Adipose tissue (tissue), 3 donors: Measurements from ENCODE around the gene TAF3. TPM values are rescaled to one million over a fixed set of nuclear protein-coding genes. Genes with fewer than 3 reads are reported as not detected.

Experiments
- H3K27ac ChIP-seq: one replicate; pipeline ENCODE4 v1.5.1; 2013; ENCODE audit warnings: low read depth, low read length
- WGBS, 3 donors: extraction: QIAGEN DNeasy Blood & Tissue Kit; methylation state at CpG; one replicate each; pipeline ENCODE4 v1.1.7; 2013; 5-methylcytosine and 5-hydroxymethylcytosine counted together
- polyA plus RNA-seq, 3 donors: library from polyadenylated mRNA; stranded (reverse); fragments of 200-250 nt; gene quantifications; one replicate each; pipeline ENCODE4 v1.2.3, GENCODE V29; 2013
- donor health status: healthy with polysubstance abuse.
- donor health status: Bipolar disorder and iron deficiency.
- donor health status: healthy.

TAF3 gene
- polyA plus RNA-seq, 3 donors: 2.2 to 5.8 (median 3.8) TPM

GRCh38 chr10:7908541-7909210, 90.4 kb downstream of the TAF3 start:
- WGBS, 3 donors: 56 to 80% (median 77%) methylated on average over 8 of the region's 8 CpGs
- no peak overlapping the region for H3K27ac ChIP-seq

GRCh38 chr10:7913126-7913872, 95.0 kb downstream of the TAF3 start:
- WGBS, 3 donors: 93 to 97% (median 93%) methylated on average over 3 of the region's 3 CpGs

GRCh38 chr10:7915923-7916536, 97.7 kb downstream of the TAF3 start:
- no peak overlapping the region for H3K27ac ChIP-seq
- WGBS, 3 donors: 93 to 98% (median 94%) methylated on average over 1 of the region's 1 CpG

More at GRCh38 chr10:7913126-7913872, 95.0 kb downstream of the TAF3 start:
- H3K27ac ChIP-seq: no peak overlapping the region

- 88 to 94% (median 92%) methylated on average over 5 of the region's 5 CpGs for WGBS, 3 donors
Measured at GRCh38 chr10:7917736-7918135, 99.4 kb downstream of the TAF3 start.

GRCh38 chr10:7922707-7923106, 104.4 kb downstream of the TAF3 start:
- no peak overlapping the region for H3K27ac ChIP-seq
- 88 to 92% (median 91%) methylated on average over 3 of the region's 3 CpGs for whole genome bisulfite sequencing, 3 donors

More at GRCh38 chr10:7917736-7918135, 99.4 kb downstream of the TAF3 start:
- H3K27ac ChIP-seq: no peak overlapping the region

- 84 to 98% (median 96%) methylated on average over 3 of the region's 3 CpGs for WGBS, 3 donors
- no peak overlapping the region for H3K27ac ChIP-seq
Measured at GRCh38 chr10:7928536-7928935, 110.2 kb downstream of the TAF3 start.

GRCh38 chr10:7932301-7933036, 114.2 kb downstream of the TAF3 start:
- no peak overlapping the region for H3K27ac ChIP-seq
- 82 to 90% (median 88%) methylated on average over 9 of the region's 9 CpGs for WGBS, 3 donors

GRCh38 chr10:7933262-7933661, 115.0 kb downstream of the TAF3 start:
- H3K27ac ChIP-seq: no peak overlapping the region
- 65 to 72% (median 68%) methylated on average over 3 of the region's 3 CpGs for WGBS, 3 donors

- WGBS, 3 donors: 91 to 98% (median 96%) methylated on average over 8 of the region's 8 CpGs
- no peak overlapping the region for H3K27ac ChIP-seq
Measured at GRCh38 chr10:7933757-7934156, 115.5 kb downstream of the TAF3 start.

GRCh38 chr10:7937315-7937945, 119.1 kb downstream of the TAF3 start:
- no peak overlapping the region for H3K27ac ChIP-seq
- 96 to 98% (median 96%) methylated on average over 5 of the region's 5 CpGs for WGBS, 3 donors

GRCh38 chr10:7941576-7941975, 123.3 kb downstream of the TAF3 start:
- H3K27ac ChIP-seq: no peak overlapping the region
- WGBS, 3 donors: 88 to 91% (median 88%) methylated on average over 6 of the region's 6 CpGs

- H3K27ac ChIP-seq: no peak overlapping the region
- WGBS, 3 donors: 86 to 96% (median 94%) methylated on average over 4 of the region's 4 CpGs
Measured at GRCh38 chr10:7942316-7942715, 124.0 kb downstream of the TAF3 start.

- WGBS, 3 donors: 89 to 97% (median 93%) methylated on average over 11 of the region's 11 CpGs
Measured at GRCh38 chr10:7942859-7943258, 124.6 kb downstream of the TAF3 start.

GRCh38 chr10:7944215-7944480, 125.8 kb downstream of the TAF3 start:
- WGBS, 3 donors: 66 to 79% (median 78%) methylated on average over 2 of the region's 2 CpGs
- no peak overlapping the region for H3K27ac ChIP-seq

More at GRCh38 chr10:7942859-7943258, 124.6 kb downstream of the TAF3 start:
- H3K27ac ChIP-seq: no peak overlapping the region

GRCh38 chr10:7944537-7944936, 126.2 kb downstream of the TAF3 start:
- no peak overlapping the region for H3K27ac ChIP-seq

- H3K27ac ChIP-seq: no peak overlapping the region
- WGBS, 3 donors: 95 to 99% (median 95%) methylated on average over 2 of the region's 2 CpGs
Measured at GRCh38 chr10:7945034-7945433, 126.7 kb downstream of the TAF3 start.

- no peak overlapping the region for H3K27ac ChIP-seq
- 88 to 90% (median 88%) methylated on average over 11 of the region's 11 CpGs for WGBS, 3 donors
Measured at GRCh38 chr10:7945469-7946187, 127.3 kb downstream of the TAF3 start.
